Loucy (cell line): ENCODE data around the gene TMTC1.
A peak's percentile ranks its signal among the peaks of the same experiment; 100 is the strongest.

Source experiments
- H2AFZ ChIP-seq: fragments of 200-600 bp; sonication (generic); 2 replicates; pipeline ENCODE4 v1.6.0; 2016; ENCODE audit warnings: antibody characterized with exemption, mild to moderate bottlenecking, low read length, moderate library complexity
- H3F3A ChIP-seq: fragments of 200-600 bp; 2 replicates; pipeline ENCODE4 v1.6.0; 2016; ENCODE audit warnings: antibody characterized with exemption, low read depth, mild to moderate bottlenecking
- H3K27me3 ChIP-seq: fragments of 200-600 bp; sonication (generic); 2 replicates; pipeline ENCODE4 v1.6.1; 2014; ENCODE audit warnings: low read length, mild to moderate bottlenecking; ENCODE audit not compliant: insufficient read depth, poor library complexity, severe bottlenecking
- H3K36me3 ChIP-seq: fragments of 200-600 bp; sonication (generic); 2 replicates; pipeline ENCODE4 v1.6.1; 2016; ENCODE audit warnings: low read length; ENCODE audit not compliant: insufficient read depth
- H3K4me1 ChIP-seq: fragments of 200-600 bp; sonication (generic); 2 replicates; pipeline ENCODE4 v1.5.1; 2014; ENCODE audit warnings: low read length, mild to moderate bottlenecking; ENCODE audit not compliant: insufficient read depth, poor library complexity, severe bottlenecking
- H3K4me2 ChIP-seq: fragments of 200-600 bp; sonication (generic); 2 replicates; pipeline ENCODE4 v1.6.0; 2014; ENCODE audit warnings: antibody characterized with exemption, low read length, low read depth, mild to moderate bottlenecking; ENCODE audit not compliant: poor library complexity, severe bottlenecking
- H3K4me3 ChIP-seq: fragments of 200-600 bp; sonication (generic); 2 replicates; pipeline ENCODE4 v1.5.1; 2014; ENCODE audit warnings: low read length, mild to moderate bottlenecking, mixed read lengths; ENCODE audit not compliant: poor library complexity, severe bottlenecking
- H3K79me2 ChIP-seq: fragments of 200-600 bp; sonication (generic); 2 replicates; pipeline ENCODE4 v1.6.1; 2014; ENCODE audit warnings: low read length; ENCODE audit not compliant: insufficient read depth
- H3K9ac ChIP-seq: fragments of 200-600 bp; sonication (generic); 2 replicates; pipeline ENCODE4 v1.6.0; 2014; ENCODE audit warnings: mild to moderate bottlenecking, low read depth, low read length, moderate library complexity; ENCODE audit not compliant: poor library complexity, severe bottlenecking
- H3K9me2 ChIP-seq: fragments of 200-600 bp; sonication (generic); replicated peaks from 2 replicates; pipeline ENCODE4 v1.6.1; 2016; ENCODE audit warnings: low read depth, low read length, mixed read lengths
- H3K9me3 ChIP-seq: fragments of 200-600 bp; sonication (generic); 2 replicates; pipeline ENCODE4 v1.6.1; 2014; ENCODE audit warnings: mild to moderate bottlenecking, antibody characterized with exemption, low read length, low read depth; ENCODE audit not compliant: insufficient read depth
- H4K20me1 ChIP-seq: fragments of 200-600 bp; sonication (generic); 2 replicates; pipeline ENCODE4 v1.6.0; 2014; ENCODE audit warnings: antibody characterized with exemption, low read length, mild to moderate bottlenecking; ENCODE audit not compliant: insufficient read depth, poor library complexity, severe bottlenecking
- CTCF ChIP-seq: fragments of 200-600 bp; sonication (generic); conservative IDR thresholded peaks from 2 replicates; pipeline ENCODE4 v1.5.1; 2014; ENCODE audit warnings: mild to moderate bottlenecking, antibody characterized with exemption, low read length
- EZH2phosphoT487 ChIP-seq: fragments of 200-600 bp; IDR thresholded peaks from 2 replicates; pipeline ENCODE4 v1.6.1; 2018; ENCODE audit warnings: antibody characterized with exemption, mild to moderate bottlenecking, moderate library complexity, borderline replicate concordance

TMTC1 gene

DNA sequence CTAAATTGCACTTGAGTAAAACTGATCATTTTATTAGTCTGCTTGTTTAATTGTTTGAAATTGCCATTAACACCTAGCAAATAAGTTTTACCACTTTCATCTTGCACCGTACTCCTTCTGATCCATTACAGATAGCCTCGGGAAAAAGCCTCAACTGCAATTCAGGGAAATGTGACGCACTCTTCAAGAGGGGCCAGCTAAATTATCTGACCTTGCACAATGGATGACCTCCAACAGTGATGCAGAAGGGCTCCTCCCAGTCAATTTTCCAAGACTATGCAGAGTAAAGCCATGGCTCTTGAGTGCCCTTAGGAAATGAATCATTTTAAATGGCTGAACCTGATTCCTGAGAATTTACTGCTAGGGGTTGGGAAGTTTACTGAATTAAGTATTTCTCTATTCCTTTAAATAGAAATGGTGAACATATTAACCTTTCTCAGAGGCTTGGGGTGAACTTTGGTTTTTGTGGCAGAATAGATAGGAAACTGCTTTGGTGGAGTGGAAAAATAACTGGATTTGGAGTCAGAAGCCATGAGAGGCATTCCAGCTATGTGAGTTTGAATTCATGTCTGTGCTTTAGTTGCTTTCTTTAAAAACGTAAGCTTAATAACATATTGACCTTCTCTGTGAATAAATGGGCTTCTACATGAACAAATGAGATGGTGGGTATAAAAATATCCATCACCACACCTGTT, 221.5 kb downstream of the TMTC1 start:
- H3K9me2 ChIP-seq: no peaks in the 10 kb centered on the region
- H3F3A ChIP-seq: no peaks in the 10 kb centered on the region
- TF ChIP-seq CTCF (no peak), EZH2phosphoT487 (no peak)
- no peak overlapping the region for H3K4me3 ChIP-seq
- no peak overlapping the region for H3K9ac ChIP-seq
- peak overlapping the region; percentile 75; the same call in 1 of the 2 replicates for H2AFZ ChIP-seq
- no peak overlapping the region for H3K4me2 ChIP-seq
- no peaks in the 10 kb centered on the region for H3K36me3 ChIP-seq
- peaks cover 13% of the 10 kb centered on the region for H3K4me1 ChIP-seq
- no peaks in the 10 kb centered on the region for H3K9me3 ChIP-seq
- no peaks in the 10 kb centered on the region for H3K79me2 ChIP-seq
- H3K27me3 ChIP-seq: no peaks in the 10 kb centered on the region
- no peaks in the 10 kb centered on the region for H4K20me1 ChIP-seq

GRCh38 chr12:29561664-29562071, 222.1 kb downstream of the TMTC1 start:
- Histone ChIP-seq H3K9me3 (no peaks in the 10 kb centered on the region), H3F3A (no peaks in the 10 kb centered on the region), H3K9ac (no peak overlapping the region), H2AFZ (no peak overlapping the region), H3K9me2 (no peaks in the 10 kb centered on the region), H4K20me1 (no peaks in the 10 kb centered on the region), H3K27me3 (no peaks in the 10 kb centered on the region), H3K79me2 (no peaks in the 10 kb centered on the region), H3K4me2 (no peak overlapping the region), H3K4me1 (peaks cover 13% of the 10 kb centered on the region), H3K4me3 (no peak overlapping the region), H3K36me3 (no peaks in the 10 kb centered on the region)
- no peak for TF ChIP-seq EZH2phosphoT487
- TF ChIP-seq CTCF: no peak

GRCh38 chr12:29559198-29559597, 224.5 kb downstream of the TMTC1 start:
- Histone ChIP-seq H3K4me2 (no peak overlapping the region), H3K4me1 (peaks cover 9% of the 10 kb centered on the region), H3K27me3 (no peaks in the 10 kb centered on the region), H4K20me1 (no peaks in the 10 kb centered on the region), H3K9ac (no peak overlapping the region), H2AFZ (0 out of 2 replicates have a peak overlapping the region, but pooled peaks have one; percentile 14), H3K9me3 (no peaks in the 10 kb centered on the region), H3K79me2 (no peaks in the 10 kb centered on the region), H3K9me2 (no peaks in the 10 kb centered on the region), H3K4me3 (no peak overlapping the region), H3K36me3 (no peaks in the 10 kb centered on the region), H3F3A (no peaks in the 10 kb centered on the region)
- no peak for TF ChIP-seq EZH2phosphoT487
- TF ChIP-seq CTCF: no peak
